AG20443 (cell line): ENCODE results near the gene SLC10A3.

Source experiments
- DNase-seq: peaks from one replicate; pipeline ENCODE4 v3.0.0; 2012; ENCODE audit warnings: low spot score, mixed read lengths

The SLC10A3 gene, protein sequence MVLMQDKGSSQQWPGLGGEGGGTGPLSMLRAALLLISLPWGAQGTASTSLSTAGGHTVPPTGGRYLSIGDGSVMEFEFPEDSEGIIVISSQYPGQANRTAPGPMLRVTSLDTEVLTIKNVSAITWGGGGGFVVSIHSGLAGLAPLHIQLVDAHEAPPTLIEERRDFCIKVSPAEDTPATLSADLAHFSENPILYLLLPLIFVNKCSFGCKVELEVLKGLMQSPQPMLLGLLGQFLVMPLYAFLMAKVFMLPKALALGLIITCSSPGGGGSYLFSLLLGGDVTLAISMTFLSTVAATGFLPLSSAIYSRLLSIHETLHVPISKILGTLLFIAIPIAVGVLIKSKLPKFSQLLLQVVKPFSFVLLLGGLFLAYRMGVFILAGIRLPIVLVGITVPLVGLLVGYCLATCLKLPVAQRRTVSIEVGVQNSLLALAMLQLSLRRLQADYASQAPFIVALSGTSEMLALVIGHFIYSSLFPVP

DNA sequence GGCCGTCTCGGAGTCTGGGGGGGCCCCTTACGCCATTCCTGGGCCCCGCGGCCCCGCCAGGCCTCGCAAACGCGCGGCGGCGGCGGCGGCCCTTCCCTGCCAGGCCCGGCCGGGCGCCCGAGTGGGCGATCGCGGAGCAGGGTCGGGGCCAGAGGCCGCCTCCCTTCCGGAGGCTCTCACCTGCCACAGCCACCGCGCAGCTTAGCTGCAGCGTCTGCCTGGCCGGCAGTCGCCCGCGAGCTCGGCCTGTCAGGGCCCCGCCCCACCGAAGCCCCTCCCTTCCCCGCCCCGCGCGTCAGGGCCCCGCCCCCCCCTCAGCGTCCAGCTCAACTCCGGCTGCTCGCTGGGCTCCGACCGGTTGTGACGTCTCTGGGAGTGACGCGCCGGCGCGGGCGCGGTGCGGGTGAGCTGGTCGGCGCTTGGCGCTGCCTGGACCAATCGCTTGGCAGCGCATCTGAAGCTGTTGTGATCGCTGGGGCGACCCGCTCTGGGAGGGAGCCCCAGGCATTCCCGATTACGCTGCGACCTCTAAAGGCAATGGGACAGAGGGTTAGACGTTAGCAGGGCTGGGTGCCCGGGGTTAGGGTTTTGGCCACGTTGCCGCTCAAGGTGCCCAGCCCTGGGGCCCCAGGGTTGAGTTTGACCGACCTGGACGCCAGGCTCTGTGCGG, at the start of gene SLC10A3:
Gene SLC10A3 (minus strand): TSS at position 216 of the 670 bp plus-strand sequence. CDS start 1,689 bp downstream, outside the sequence.
- DNase-seq = peak; percentile 95

- no peak for DNase-seq
These were observed 48.6 kb upstream of the SLC10A3 start for GRCh38 chrX:154539077-154539476.

DNA sequence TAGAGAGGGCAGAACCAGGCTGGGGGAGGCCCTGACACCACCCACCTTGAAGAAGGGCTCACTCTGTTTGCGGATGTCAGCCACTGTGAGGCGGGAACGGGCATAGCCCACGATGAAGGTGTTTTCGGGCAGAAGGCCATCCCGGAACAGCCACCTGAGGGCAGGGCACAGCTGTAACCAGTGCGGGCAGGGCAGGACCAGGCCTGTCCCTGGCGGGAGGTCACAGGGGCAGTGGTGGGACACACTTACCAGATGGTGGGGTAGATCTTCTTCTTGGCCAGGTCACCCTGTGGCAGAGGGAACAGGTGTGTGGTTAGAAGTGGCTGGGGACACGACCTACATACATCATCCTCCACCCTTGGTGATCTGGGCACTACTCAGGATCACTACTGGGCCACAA, 45.5 kb upstream of the SLC10A3 start:
- no peak for DNase-seq

- peak; percentile 80 for DNase-seq
These were observed 44.3 kb upstream of the SLC10A3 start for GRCh38 chrX:154534526-154535322.

- DNase-seq = no peak
These were observed 42.3 kb upstream of the SLC10A3 start for GRCh38 chrX:154532690-154533089.

DNA sequence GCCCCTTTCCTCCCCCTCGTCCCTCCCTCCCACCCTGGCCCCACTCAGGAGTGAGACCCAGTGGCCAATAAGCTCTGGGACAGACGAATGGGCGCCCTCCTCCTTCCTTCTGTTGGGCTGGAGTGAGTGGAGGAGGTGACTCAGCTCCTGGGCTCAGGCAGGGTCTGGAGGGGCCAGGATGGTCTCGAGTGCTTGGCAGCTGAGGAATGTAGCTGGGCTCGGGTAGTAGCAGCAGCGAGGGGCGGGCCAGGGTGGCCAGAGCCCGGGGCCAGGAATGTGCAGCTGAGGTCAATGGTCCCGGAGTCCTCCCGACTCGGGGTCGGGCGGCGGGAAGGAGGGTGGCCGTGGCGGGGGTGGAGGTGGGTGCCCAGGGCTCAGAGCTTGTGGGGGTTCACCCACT, 41.2 kb upstream of the SLC10A3 start:
- no peak for DNase-seq

DNA sequence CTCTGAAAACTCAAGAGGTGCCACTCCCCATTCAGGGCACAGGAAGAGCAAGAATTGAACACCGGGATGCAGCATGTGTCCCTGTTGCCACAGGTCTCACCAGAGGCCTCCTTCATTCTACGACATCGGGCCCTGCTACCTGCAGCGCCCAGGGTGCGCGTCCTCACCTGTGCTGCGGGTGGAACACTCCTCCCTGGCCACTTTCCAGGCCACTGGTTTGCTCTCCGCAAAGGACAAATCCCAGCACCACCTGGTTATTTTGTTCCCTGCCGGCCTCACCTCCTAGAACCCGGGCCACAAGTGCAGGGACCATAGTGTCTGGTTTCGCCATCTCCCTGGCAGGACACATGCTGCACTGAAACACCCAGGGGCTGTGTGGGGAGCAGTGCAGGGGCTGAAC, 39.9 kb upstream of the SLC10A3 start:
- no peak for DNase-seq

GRCh38 chrX:154529206-154529612, 38.8 kb upstream of the SLC10A3 start:
- DNase-seq = peak; percentile 43

DNA sequence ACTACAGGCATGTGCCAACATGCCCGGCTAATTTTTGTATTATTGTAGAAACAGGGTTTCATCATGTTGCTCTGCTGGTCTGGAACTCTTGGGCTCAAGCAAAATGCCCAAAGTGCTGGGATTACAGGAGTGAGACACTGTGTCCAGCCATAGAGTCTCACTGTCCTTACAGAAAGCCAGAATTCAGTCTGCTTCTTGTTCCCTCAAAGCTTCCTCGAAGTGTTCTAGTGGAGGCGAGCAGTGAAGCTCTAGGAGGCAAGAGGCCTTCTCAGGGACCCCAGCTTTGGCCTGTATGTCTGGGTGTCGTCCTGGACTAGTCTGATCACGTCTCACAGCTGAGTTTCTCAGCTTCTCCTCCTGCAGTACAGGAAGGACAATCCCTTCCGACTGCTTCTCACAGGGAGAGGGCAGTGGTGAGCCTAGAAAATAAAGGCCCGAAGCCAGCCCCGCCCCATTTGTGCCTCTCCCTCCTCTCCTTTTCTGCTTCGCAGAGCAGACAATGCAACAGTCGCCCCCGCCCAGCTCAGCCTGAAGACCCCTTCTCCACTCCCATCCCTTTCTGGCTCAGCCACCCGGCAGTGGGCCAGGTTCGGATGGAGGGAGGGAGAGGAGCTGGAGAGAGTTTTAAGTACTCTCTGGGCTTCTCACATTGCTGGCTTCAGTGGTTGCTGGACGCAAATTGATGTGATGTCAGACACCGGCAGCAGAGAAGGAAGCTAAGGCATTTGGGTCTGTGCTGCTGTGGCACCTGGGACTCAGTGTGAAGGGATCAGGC, 36.7 kb upstream of the SLC10A3 start:
- peak; percentile 64 for DNase-seq

GRCh38 chrX:154525606-154526490, 35.4 kb upstream of the SLC10A3 start:
- DNase-seq = no peak

- DNase-seq = no peak
These were observed 29.0 kb upstream of the SLC10A3 start for GRCh38 chrX:154519389-154519788.

GRCh38 chrX:154517101-154517781, 26.8 kb upstream of the SLC10A3 start:
- DNase-seq = no peak

DNA sequence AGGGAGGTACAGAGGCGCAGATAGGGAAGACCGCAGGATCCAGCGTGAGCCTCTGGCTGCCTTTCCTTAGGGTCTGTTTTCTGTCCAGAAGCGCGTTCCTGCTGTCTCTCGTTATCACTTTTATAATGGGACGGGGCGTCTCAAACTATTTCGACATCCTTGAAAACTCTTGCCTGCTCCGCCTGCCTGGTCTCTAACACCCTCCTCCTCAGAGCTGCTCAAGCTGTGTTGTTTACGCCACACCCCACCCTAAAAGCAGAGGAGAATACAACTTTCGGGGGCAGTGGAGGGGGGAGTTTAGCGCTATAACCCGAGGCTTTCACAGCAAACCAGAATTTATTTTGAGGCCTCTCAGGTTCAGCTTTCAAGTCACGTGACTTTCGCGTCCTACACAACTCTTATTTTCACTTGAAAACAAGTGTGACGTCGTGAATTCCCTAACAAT, 26.2 kb upstream of the SLC10A3 start:
- DNase-seq = no peak

- peak; percentile 89 for DNase-seq
These were observed 25.7 kb upstream of the SLC10A3 start, which contains the start of gene FAM3A for GRCh38 chrX:154515966-154516655. FAM3A (minus strand) TSS chrX:154516232; CDS start chrX:154515772, 460 bp downstream.

DNA sequence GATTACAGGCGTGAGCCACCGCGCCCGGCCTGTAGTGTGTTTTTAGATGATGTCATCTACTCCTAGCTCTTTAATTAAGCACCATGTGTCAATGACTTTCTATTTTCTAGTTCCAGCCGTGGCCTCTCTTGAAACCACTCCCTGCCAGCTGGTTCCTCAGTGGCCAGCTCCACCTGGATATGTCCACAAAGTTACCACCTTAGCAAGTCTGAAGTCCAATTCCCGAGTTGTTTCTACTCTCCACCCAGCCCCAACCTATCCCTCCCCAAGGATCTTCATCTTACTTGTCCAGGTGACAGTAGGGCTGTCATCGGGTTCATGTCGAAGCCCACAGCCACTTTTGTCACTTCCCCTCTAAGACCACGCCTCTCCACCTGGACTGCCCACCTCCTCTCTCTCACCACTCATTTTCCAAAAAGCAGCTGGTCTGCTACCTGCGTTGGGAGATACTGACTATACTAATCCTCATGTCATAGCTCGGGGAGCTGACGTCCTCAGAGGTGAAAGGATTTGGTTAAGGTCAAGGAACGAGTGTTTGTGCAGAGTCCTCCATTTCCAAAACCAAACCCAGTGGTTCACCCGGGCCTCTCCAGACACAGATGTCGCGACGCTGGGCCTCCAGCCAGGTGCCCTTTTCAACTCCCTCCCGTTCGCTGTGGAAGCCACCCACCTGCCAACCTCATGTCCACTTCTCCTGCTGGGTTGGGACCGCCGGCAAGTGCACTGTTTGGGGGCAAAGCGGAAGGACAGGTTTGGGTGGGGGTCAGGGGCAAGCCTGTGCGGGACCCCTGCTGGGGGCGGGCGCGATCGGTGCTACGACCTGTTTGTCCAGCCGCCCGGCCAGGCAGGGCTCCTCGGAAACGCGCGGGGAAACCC, 24.9 kb upstream of the SLC10A3 start:
- DNase-seq = no peak

GRCh38 chrX:154513716-154514115, 23.3 kb upstream of the SLC10A3 start:
- no peak for DNase-seq

- no peak for DNase-seq
These were observed 22.6 kb upstream of the SLC10A3 start for GRCh38 chrX:154512879-154513553.

DNA sequence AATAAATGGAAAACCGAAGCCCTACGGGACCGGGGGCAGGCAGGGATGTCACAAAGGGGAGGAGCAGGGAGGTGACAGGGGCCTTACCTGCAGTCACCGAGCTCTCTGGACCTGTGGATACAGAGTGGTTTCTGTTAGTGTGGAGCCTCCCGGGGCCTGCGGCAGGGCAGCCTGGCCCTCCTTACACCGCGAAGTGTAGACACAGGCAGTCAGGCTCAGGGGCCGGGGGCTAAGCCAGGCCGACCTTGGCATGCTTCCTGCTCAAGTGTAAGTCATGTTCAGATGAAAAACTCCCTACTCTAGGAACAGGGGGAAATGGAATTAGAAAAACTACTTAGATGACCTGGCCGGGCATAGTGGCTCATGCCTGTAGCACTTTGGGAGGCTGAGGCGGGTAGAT, 21.3 kb upstream of the SLC10A3 start:
- no peak for DNase-seq
